Central memory CD8-positive, alpha-beta T cell (primary cell): ENCODE measurements around the gene HIBADH.
"Not testable (repeated sequence)": the region's sequence is repeated elsewhere in the genome, so short reads cannot be mapped to it uniquely, and the experiment has no call there.

Source experiments
- ATAC-seq: fragments of 150-1000 bp; cut with Tn5 transposase; replicated peaks from 2 replicates; pipeline ENCODE4 v1.10.0; 2022; ENCODE audit warnings: mild to moderate bottlenecking, moderate FRiP score, moderate number of reproducible peaks; ENCODE audit not compliant: poor library complexity, severe bottlenecking; ENCODE audit errors: extremely low read depth
- DNase-seq, 2 donors: peaks; one replicate each; pipeline ENCODE4 v3.0.0; 2021; ENCODE audit warnings: low spot score in 2 of 2
- H3K27ac Mint-ChIP-seq: one replicate; pipeline ENCODE4 v1.8.0; 2022; ENCODE audit warnings: low read depth, mild to moderate bottlenecking, moderate library complexity, mixed read lengths
- H3K27me3 Mint-ChIP-seq: one replicate; pipeline ENCODE4 v1.8.0; 2022; ENCODE audit warnings: mixed read lengths
- H3K36me3 Mint-ChIP-seq: one replicate; pipeline ENCODE4 v1.8.0; 2022; ENCODE audit warnings: mild to moderate bottlenecking, moderate library complexity, mixed read lengths; ENCODE audit not compliant: insufficient read depth
- H3K4me1 Mint-ChIP-seq: one replicate; pipeline ENCODE4 v1.8.0; 2022; ENCODE audit warnings: mixed read lengths
- H3K4me3 Mint-ChIP-seq: one replicate; pipeline ENCODE4 v1.8.0; 2022; ENCODE audit warnings: mild to moderate bottlenecking, moderate library complexity, mixed read lengths
- H3K9me3 Mint-ChIP-seq: one replicate; pipeline ENCODE4 v1.8.0; 2022; ENCODE audit warnings: mixed read lengths

The HIBADH gene

GRCh38 chr7:27642271-27642670, 20.4 kb downstream of the HIBADH start:
- DNase-seq (no peak), ATAC-seq (no peak)
- H3K27ac Mint-ChIP-seq = no peak overlapping the region
- peaks cover 14% of the 10 kb centered on the region for H3K4me1 Mint-ChIP-seq
- no peak overlapping the region for H3K4me3 Mint-ChIP-seq
- no peaks in the 10 kb centered on the region for H3K9me3 Mint-ChIP-seq
- H3K27me3 Mint-ChIP-seq = no peaks in the 10 kb centered on the region
- peaks cover 3% of the 10 kb centered on the region for H3K36me3 Mint-ChIP-seq

- Mint-ChIP-seq H3K4me3 (peak overlapping the region; percentile 19), H3K9me3 (no peaks in the 10 kb centered on the region), H3K36me3 (peaks cover 3% of the 10 kb centered on the region), H3K27me3 (no peaks in the 10 kb centered on the region), H3K4me1 (peaks cover 14% of the 10 kb centered on the region), H3K27ac (peak overlapping the region; percentile 29)
- DNase-seq (no peak), ATAC-seq (no peak)
Observed at GRCh38 chr7:27641581-27642230, 21.0 kb downstream of the HIBADH start.

GRCh38 chr7:27640884-27641574, 21.7 kb downstream of the HIBADH start:
- peaks cover 14% of the 10 kb centered on the region for H3K4me1 Mint-ChIP-seq
- no peak for DNase-seq
- peaks cover 3% of the 10 kb centered on the region for H3K36me3 Mint-ChIP-seq
- ATAC-seq = no peak
- no peaks in the 10 kb centered on the region for H3K9me3 Mint-ChIP-seq
- no peaks in the 10 kb centered on the region for H3K27me3 Mint-ChIP-seq
- peak overlapping the region; percentile 19 for H3K4me3 Mint-ChIP-seq
- peak overlapping the region; percentile 29 for H3K27ac Mint-ChIP-seq

GRCh38 chr7:27639851-27640250, 22.8 kb downstream of the HIBADH start:
- ATAC-seq (no peak), DNase-seq (no peak)
- Mint-ChIP-seq H3K9me3 (no peaks in the 10 kb centered on the region), H3K4me1 (peaks cover 18% of the 10 kb centered on the region), H3K4me3 (no peak overlapping the region), H3K36me3 (peaks cover 6% of the 10 kb centered on the region), H3K27ac (no peak overlapping the region), H3K27me3 (no peaks in the 10 kb centered on the region)

- not testable (repeated sequence) for H3K36me3 Mint-ChIP-seq, H3K27ac Mint-ChIP-seq, ATAC-seq, H3K4me3 Mint-ChIP-seq, H3K9me3 Mint-ChIP-seq, H3K27me3 Mint-ChIP-seq, DNase-seq
- H3K4me1 Mint-ChIP-seq = peaks cover 20% of the 10 kb centered on the region
Observed at GRCh38 chr7:27639048-27639447, 23.6 kb downstream of the HIBADH start.

GRCh38 chr7:27636326-27637006, 26.2 kb downstream of the HIBADH start:
- no peak for DNase-seq
- no peak for ATAC-seq
- no peak overlapping the region for H3K27ac Mint-ChIP-seq
- H3K4me1 Mint-ChIP-seq = peaks cover 20% of the 10 kb centered on the region
- no peak overlapping the region for H3K4me3 Mint-ChIP-seq
- peaks cover 4% of the 10 kb centered on the region for H3K36me3 Mint-ChIP-seq
- no peaks in the 10 kb centered on the region for H3K27me3 Mint-ChIP-seq
- no peaks in the 10 kb centered on the region for H3K9me3 Mint-ChIP-seq

GRCh38 chr7:27635728-27636127, 27.0 kb downstream of the HIBADH start:
- DNase-seq = no peak
- Mint-ChIP-seq H3K4me3 (no peak overlapping the region), H3K27ac (no peak overlapping the region), H3K4me1 (peaks cover 20% of the 10 kb centered on the region), H3K36me3 (peaks cover 4% of the 10 kb centered on the region), H3K9me3 (no peaks in the 10 kb centered on the region), H3K27me3 (no peaks in the 10 kb centered on the region)
- ATAC-seq = no peak

- ATAC-seq = no peak
- H3K4me3 Mint-ChIP-seq = no peak overlapping the region
- H3K27me3 Mint-ChIP-seq = no peaks in the 10 kb centered on the region
- H3K36me3 Mint-ChIP-seq = peaks cover 3% of the 10 kb centered on the region
- H3K4me1 Mint-ChIP-seq = peaks cover 20% of the 10 kb centered on the region
- no peaks in the 10 kb centered on the region for H3K9me3 Mint-ChIP-seq
- DNase-seq = no peak
- no peak overlapping the region for H3K27ac Mint-ChIP-seq
Observed at GRCh38 chr7:27634671-27635493, 27.8 kb downstream of the HIBADH start.

- DNase-seq = no peak
- H3K4me1 Mint-ChIP-seq = peaks cover 12% of the 10 kb centered on the region
Observed at GRCh38 chr7:27633062-27633461, 29.6 kb downstream of the HIBADH start.

GRCh38 chr7:27631391-27631790, 31.3 kb downstream of the HIBADH start:
- no peaks in the 10 kb centered on the region for H3K27me3 Mint-ChIP-seq
- no peaks in the 10 kb centered on the region for H3K9me3 Mint-ChIP-seq

More at GRCh38 chr7:27633062-27633461, 29.6 kb downstream of the HIBADH start:
- Mint-ChIP-seq H3K4me3 (no peak overlapping the region), H3K27me3 (no peaks in the 10 kb centered on the region), H3K9me3 (no peaks in the 10 kb centered on the region), H3K27ac (no peak overlapping the region), H3K36me3 (peaks cover 5% of the 10 kb centered on the region)
- ATAC-seq = no peak

GRCh38 chr7:27627146-27627545, 35.5 kb downstream of the HIBADH start:
- DNase-seq = no peak
- Mint-ChIP-seq H3K9me3 (no peaks in the 10 kb centered on the region), H3K27ac (no peak overlapping the region), H3K27me3 (no peaks in the 10 kb centered on the region), H3K36me3 (peaks cover 6% of the 10 kb centered on the region), H3K4me1 (no peaks in the 10 kb centered on the region), H3K4me3 (no peak overlapping the region)
- ATAC-seq = no peak

More at GRCh38 chr7:27631391-27631790, 31.3 kb downstream of the HIBADH start:
- H3K4me1 Mint-ChIP-seq = peaks cover 6% of the 10 kb centered on the region
- H3K27ac Mint-ChIP-seq = no peak overlapping the region
- H3K36me3 Mint-ChIP-seq = peaks cover 5% of the 10 kb centered on the region
- no peak for ATAC-seq
- DNase-seq = no peak
- H3K4me3 Mint-ChIP-seq = no peak overlapping the region

GRCh38 chr7:27619492-27619891, 43.2 kb downstream of the HIBADH start:
- H3K36me3 Mint-ChIP-seq = peaks cover 13% of the 10 kb centered on the region
- H3K4me3 Mint-ChIP-seq = no peak overlapping the region
- ATAC-seq = no peak
- H3K4me1 Mint-ChIP-seq = no peaks in the 10 kb centered on the region
- H3K27me3 Mint-ChIP-seq = no peaks in the 10 kb centered on the region
- DNase-seq = no peak
- no peak overlapping the region for H3K27ac Mint-ChIP-seq
- peaks cover 19% of the 10 kb centered on the region for H3K9me3 Mint-ChIP-seq
